PC-3 (cell line): ENCODE measurements around the gene ENKD1.

Experiments used
- CTCF ChIP-seq: fragments of 300-600 bp; sonication (generic); conservative IDR thresholded peaks from 2 replicates; pipeline ENCODE4 v1.5.1; 2017; ENCODE audit warnings: antibody characterized with exemption, low read depth, mild to moderate bottlenecking, low read length
- EZH2 ChIP-seq: fragments of 300-600 bp; sonication (generic); IDR thresholded peaks from one replicate; pipeline ENCODE4 v1.6.1; 2017; ENCODE audit warnings: antibody characterized with exemption, mild to moderate bottlenecking, low read length; ENCODE audit not compliant: unreplicated experiment
- EZH2phosphoT487 ChIP-seq: fragments of 300-600 bp; sonication (generic); IDR thresholded peaks from 2 replicates; pipeline ENCODE4 v1.6.1; 2018; ENCODE audit warnings: mild to moderate bottlenecking, antibody characterized with exemption, low read length, borderline replicate concordance

GRCh38 chr16:67628216-67628615, 38.3 kb downstream of the ENKD1 start:
- TF ChIP-seq CTCF (no peak), EZH2 (no peak), EZH2phosphoT487 (no peak)
